ENCODE results near the gene BCL2L2.

DNA sequence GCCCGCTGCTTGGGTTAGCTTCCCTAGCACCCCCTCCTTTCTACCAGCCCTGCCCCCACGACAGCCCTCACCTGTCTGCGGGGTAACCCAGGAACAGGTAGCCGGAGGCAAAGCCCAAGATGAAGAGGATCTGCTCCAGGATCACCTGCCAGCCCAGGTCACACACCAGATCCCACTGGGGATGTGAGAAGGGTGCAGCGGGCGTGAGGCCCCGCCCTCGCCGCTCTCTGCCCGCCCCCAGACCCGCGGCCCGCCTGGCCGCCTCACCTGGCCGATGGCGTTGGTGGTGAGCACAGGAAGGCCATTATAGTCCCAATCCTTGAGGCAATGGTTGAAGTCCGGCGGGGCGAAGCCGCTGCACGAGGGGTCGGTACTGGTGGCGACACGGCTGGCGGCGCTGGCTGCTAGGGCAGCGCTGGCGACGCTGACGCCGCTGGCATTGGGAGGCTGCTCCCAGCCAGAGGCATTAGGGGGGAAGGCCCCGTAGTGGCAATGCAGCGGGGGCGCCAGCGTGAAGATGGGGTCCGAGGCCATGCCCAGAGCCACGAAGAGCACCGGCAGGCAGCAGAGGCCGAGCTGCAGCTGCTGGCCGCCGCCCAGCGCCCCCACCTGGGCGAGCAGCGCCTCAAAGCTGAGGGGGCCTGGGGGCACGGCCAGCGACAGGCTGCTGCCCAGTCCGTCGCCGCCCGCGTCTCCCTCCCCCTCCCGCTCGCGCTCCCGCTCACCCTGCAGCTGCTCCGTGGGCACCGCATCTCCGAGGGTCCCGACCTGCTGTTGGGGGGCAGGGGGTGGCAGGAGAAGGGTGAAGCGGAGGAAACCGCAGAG, 45.3 kb downstream of the BCL2L2 start:
- TF ChIP-seq, protein P1, sequence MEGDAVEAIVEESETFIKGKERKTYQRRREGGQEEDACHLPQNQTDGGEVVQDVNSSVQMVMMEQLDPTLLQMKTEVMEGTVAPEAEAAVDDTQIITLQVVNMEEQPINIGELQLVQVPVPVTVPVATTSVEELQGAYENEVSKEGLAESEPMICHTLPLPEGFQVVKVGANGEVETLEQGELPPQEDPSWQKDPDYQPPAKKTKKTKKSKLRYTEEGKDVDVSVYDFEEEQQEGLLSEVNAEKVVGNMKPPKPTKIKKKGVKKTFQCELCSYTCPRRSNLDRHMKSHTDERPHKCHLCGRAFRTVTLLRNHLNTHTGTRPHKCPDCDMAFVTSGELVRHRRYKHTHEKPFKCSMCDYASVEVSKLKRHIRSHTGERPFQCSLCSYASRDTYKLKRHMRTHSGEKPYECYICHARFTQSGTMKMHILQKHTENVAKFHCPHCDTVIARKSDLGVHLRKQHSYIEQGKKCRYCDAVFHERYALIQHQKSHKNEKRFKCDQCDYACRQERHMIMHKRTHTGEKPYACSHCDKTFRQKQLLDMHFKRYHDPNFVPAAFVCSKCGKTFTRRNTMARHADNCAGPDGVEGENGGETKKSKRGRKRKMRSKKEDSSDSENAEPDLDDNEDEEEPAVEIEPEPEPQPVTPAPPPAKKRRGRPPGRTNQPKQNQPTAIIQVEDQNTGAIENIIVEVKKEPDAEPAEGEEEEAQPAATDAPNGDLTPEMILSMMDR (IDR thresholded peaks at IDR 0.05), result no peak
- TF ChIP-seq EP300 (IDR thresholded peaks at IDR 0.05), result no peak

All from tibial nerve (tissue), 4 donors.